Tibial artery (tissue), 4 donors: ENCODE results near the gene TBC1D24.
"Not testable (repeated sequence)": the region's sequence is repeated elsewhere in the genome, so short reads cannot be mapped to it uniquely, and the experiment has no call there.

ENCODE experiments used
- DNase-seq, 2 donors: peaks; one replicate each; pipeline ENCODE4 v3.0.0-alpha.2; 2019
- H3K27ac ChIP-seq, 2 donors: fragments of 200-600 bp; sonication (generic) in 1 of 2; 1 replicate in 1 of 2; 2 replicates in 1 of 2; pipeline ENCODE4 v1.5.1; 2018 to 2019; ENCODE audit warnings: mild to moderate bottlenecking in 1 of 2
- H3K27me3 ChIP-seq, 2 donors: fragments of 200-600 bp; sonication (generic) in 1 of 2; one replicate each; pipeline versions ENCODE4 v1.5.1 to v1.6.0; 2016 to 2019
- H3K36me3 ChIP-seq, 3 donors: fragments of 200-600 bp; sonication (generic) in 2 of 3; one replicate each; pipeline ENCODE4 v1.5.1; 2016 to 2019; ENCODE audit warnings: mild to moderate bottlenecking in 2 of 3
- H3K4me1 ChIP-seq, 4 donors: fragments of 200-600 bp; sonication (generic) in 2 of 4; 1 replicate in 3 of 4; 2 replicates in 1 of 4; pipeline ENCODE4 v1.5.1; 2016 to 2019
- H3K4me3 ChIP-seq, 2 donors: fragments of 200-600 bp; sonication (generic) in 1 of 2; 1 replicate in 1 of 2; 2 replicates in 1 of 2; pipeline ENCODE4 v1.5.1; 2018 to 2019; ENCODE audit warnings: mild to moderate bottlenecking in 2 of 2
- H3K9me3 ChIP-seq, 3 donors: fragments of 200-600 bp; sonication (generic) in 1 of 3; one replicate each; pipeline ENCODE4 v1.5.1; 2016 to 2019
- CTCF ChIP-seq, 2 experiments: fragments of 200-600 bp in 1 of 2; fragments of 450-650 bp in 1 of 2; IDR thresholded peaks; one replicate each; pipeline ENCODE4 v1.5.1; 2017 to 2019; ENCODE audit warnings: antibody characterized with exemption in 2 of 2, mild to moderate bottlenecking in 1 of 2, moderate library complexity in 1 of 2
- intact Hi-C: fragments of 100-400 bp; cut with DNase I; formaldehyde crosslinking; loops from one replicate; pipeline ENCODE4 v1.15.0; 2023; ENCODE audit warnings: low total_unique reads

The TBC1D24 gene

GRCh38 chr16:2428784-2429033 is 46.2 kb upstream of the TBC1D24 start:
- DNase-seq, result no peak
- Histone ChIP-seq H3K27ac (peak overlapping the region; percentile 73 to 75), H3K27me3 (no peaks in the 10 kb centered on the region), H3K9me3 (no peaks in the 10 kb centered on the region), H3K4me1 (peaks cover 0 to 16% (median 13%) of the 10 kb centered on the region in 4 donors), H3K36me3 (peaks cover 0 to 15% (median 0%) of the 10 kb centered on the region in 3 donors), H3K4me3 (peak overlapping the region; percentile 63 to 96)
- intact Hi-C loops, result loop anchor here (2.0 to 5.0 kb wide), 2 partner anchors 74 to 88 kb away; partner anchors contain the start of gene ABCA3
- TF ChIP-seq CTCF (IDR thresholded peaks at IDR 0.05), result no peak

GRCh38 chr16:2429034-2429770 is 45.7 kb upstream of the TBC1D24 start, which contains the start of gene CCNF:
Gene CCNF, plus strand, starts transcription at chr16:2429447. Its CDS starts 35 bp downstream, at chr16:2429482.
- Histone ChIP-seq H3K27ac (peak within 1 kb of the TSS; percentile 73 to 75), H3K36me3 (peaks cover 0 to 15% (median 0%) of the 10 kb centered on the region in 3 donors), H3K4me3 (peak within 1 kb of the TSS; percentile 63 to 96), H3K4me1 (peaks cover 0 to 16% (median 13%) of the 10 kb centered on the region in 4 donors), H3K9me3 (no peaks in the 10 kb centered on the region), H3K27me3 (no peaks in the 10 kb centered on the region)
- peak in 1 of 2 experiments; percentile 26 for TF ChIP-seq CTCF (IDR thresholded peaks at IDR 0.05)
- intact Hi-C loops, result loop anchor here (2.0 to 5.0 kb wide), 2 partner anchors 73 to 88 kb away; partner anchors contain the start of gene ABCA3
- DNase-seq, result peak; percentile 96 to 98

GRCh38 chr16:2429771-2430663 is 44.9 kb upstream of the TBC1D24 start:
- intact Hi-C loops, result loop anchor here (2.0 to 5.0 kb wide), 2 partner anchors 72 to 89 kb away; partner anchors contain the start of gene ABCA3
- Histone ChIP-seq H3K36me3 (peaks cover 0 to 15% (median 0%) of the 10 kb centered on the region in 3 donors), H3K4me1 (peaks cover 0 to 16% (median 13%) of the 10 kb centered on the region in 4 donors), H3K4me3 (peak overlapping the region; percentile 63 to 96), H3K9me3 (no peaks in the 10 kb centered on the region), H3K27me3 (no peaks in the 10 kb centered on the region), H3K27ac (peak overlapping the region; percentile 69 to 70)
- DNase-seq, result no peak
- no peak for TF ChIP-seq CTCF (IDR thresholded peaks at IDR 0.05)

GRCh38 chr16:2432286-2432685 is 42.6 kb upstream of the TBC1D24 start:
- Histone ChIP-seq H3K9me3 (no peaks in the 10 kb centered on the region), H3K36me3 (peaks cover 0 to 26% (median 0%) of the 10 kb centered on the region in 3 donors), H3K27me3 (no peaks in the 10 kb centered on the region), H3K4me1 (peaks cover 0 to 16% (median 13%) of the 10 kb centered on the region in 4 donors), H3K27ac (no peak overlapping the region), H3K4me3 (no peak overlapping the region)
- DNase-seq, result no peak
- intact Hi-C loops, result no loop called here
- no peak for TF ChIP-seq CTCF (IDR thresholded peaks at IDR 0.05)

GRCh38 chr16:2432801-2433505 is 42.0 kb upstream of the TBC1D24 start:
- Histone ChIP-seq H3K36me3 (peaks cover 0 to 28% (median 0%) of the 10 kb centered on the region in 3 donors), H3K27ac (no peak overlapping the region), H3K9me3 (no peaks in the 10 kb centered on the region), H3K4me1 (peaks cover 0 to 16% (median 13%) of the 10 kb centered on the region in 4 donors), H3K4me3 (no peak overlapping the region), H3K27me3 (no peaks in the 10 kb centered on the region)
- no peak for TF ChIP-seq CTCF (IDR thresholded peaks at IDR 0.05)
- DNase-seq, result no peak
- intact Hi-C loops, result no loop called here

GRCh38 chr16:2435236-2435635 is 39.7 kb upstream of the TBC1D24 start:
- H3K4me1 ChIP-seq, H3K9me3 ChIP-seq, H3K27ac ChIP-seq, DNase-seq, H3K4me3 ChIP-seq, intact Hi-C loops, H3K27me3 ChIP-seq: not testable (repeated sequence)
- H3K36me3 ChIP-seq, result peaks cover 0 to 44% (median 0%) of the 10 kb centered on the region in 3 donors
